ENCODE data around the gene PHLDA2. TPM values are rescaled to one million over a fixed set of nuclear protein-coding genes. Genes with fewer than 3 reads are reported as not detected.
A peak's percentile ranks its signal among the peaks of the same experiment; 100 is the strongest.

The PHLDA2 gene
- total and polyA plus RNA-seq, 2 of the 13 experiments (the other 11 are each of a cell fraction or from before 2014, with no cell fraction given), result 0.55 to 0.78 TPM

DNA sequence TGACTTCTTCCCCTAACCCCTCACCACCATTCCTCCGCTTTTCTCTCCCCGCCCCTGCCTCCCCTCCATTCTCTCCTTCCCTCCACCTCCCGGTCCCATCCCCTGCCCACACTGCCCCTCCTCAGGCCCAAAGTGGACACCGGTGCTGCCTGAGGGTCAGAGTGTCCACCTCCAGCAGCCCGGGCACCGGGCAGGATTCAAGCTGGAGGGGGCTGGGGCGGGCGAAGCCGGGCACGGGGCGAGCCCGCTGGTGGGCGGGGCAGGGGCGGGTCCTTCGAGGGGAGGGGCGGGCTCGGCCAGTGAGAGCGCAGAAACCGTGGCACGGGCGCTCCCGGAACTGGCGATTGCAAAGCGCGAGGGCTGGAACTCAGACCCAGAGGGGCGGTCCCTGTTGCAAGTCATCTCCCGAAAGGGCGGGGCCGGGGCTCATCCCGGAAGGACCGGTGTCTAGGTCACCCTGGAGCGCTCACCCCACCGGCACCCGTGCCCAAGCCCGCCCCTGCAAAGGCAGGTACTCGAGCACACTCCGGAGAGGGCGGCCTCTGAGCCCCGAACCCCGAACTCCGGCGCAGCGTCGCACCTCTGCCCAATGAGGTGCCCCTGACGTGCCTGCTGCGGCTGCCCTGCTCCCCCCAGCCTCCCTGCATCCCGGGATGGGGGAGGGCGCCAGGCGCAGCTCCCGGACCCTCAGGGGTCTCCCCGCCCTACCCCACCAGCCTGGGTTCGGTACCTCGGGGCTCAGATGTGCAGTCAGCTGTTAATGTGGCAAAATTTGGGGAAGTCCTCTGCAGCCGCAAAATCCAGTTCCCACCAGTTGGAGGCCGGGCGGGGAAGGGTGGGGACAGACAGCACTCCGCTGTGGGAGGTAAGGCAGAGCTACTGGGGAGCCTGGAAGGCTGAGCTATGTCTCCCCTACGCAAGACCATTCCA lies 27.1 kb downstream of the PHLDA2 start (continued):
- TF ChIP-seq ZNF724P (CRISPR knock-in tag; IDR thresholded peaks at IDR 0.05; ENCODE audit: borderline replicate concordance), result 0 out of 2 replicates have a peak, but pooled peaks have one; percentile 23
- 0 out of 2 replicates have a peak, but pooled peaks have one; percentile 19 for TF ChIP-seq HNRNPL (IDR thresholded peaks at IDR 0.05; ENCODE audit: low read depth, low read length)
- 0 out of 2 replicates have a peak, but pooled peaks have one; percentile 18 for TF ChIP-seq ZNF709 (CRISPR knock-in tag; IDR thresholded peaks at IDR 0.05)
- no peak for TF ChIP-seq ZNF17 (CRISPR knock-in tag; IDR thresholded peaks at IDR 0.05)
- TF ChIP-seq FOSL2 (CRISPR knock-in tag; IDR thresholded peaks at IDR 0.05), result peak; percentile 27
- peak; percentile 78; the same call in 1 of the 2 replicates for TF ChIP-seq PCBP1 (IDR thresholded peaks at IDR 0.05; ENCODE audit: borderline replicate concordance, low read depth, low read length)
- TF ChIP-seq ZNF747 (CRISPR knock-in tag; IDR thresholded peaks at IDR 0.05; ENCODE audit: borderline replicate concordance), result 0 out of 2 replicates have a peak, but pooled peaks have one; percentile 30
- peak; percentile 75; the same call in 1 of the 2 replicates for TF ChIP-seq ZNF788 (CRISPR knock-in tag; IDR thresholded peaks at IDR 0.05; ENCODE audit: borderline replicate concordance)
- TF ChIP-seq YEATS2 (CRISPR knock-in tag; IDR thresholded peaks at IDR 0.05; ENCODE audit: borderline replicate concordance), result no peak
- TF ChIP-seq GABPB1 (CRISPR knock-in tag; IDR thresholded peaks at IDR 0.05), result peak; percentile 75
- TF ChIP-seq ZNF678 (CRISPR knock-in tag; IDR thresholded peaks at IDR 0.05), result no peak
- no peak for TF ChIP-seq SRSF1 (optimal IDR thresholded peaks at IDR 0.05; ENCODE audit: low read depth, low read length)
- no peak for TF ChIP-seq KMT2A (CRISPR knock-in tag; IDR thresholded peaks at IDR 0.05)
- TF ChIP-seq TBX2 (CRISPR knock-in tag; IDR thresholded peaks at IDR 0.05; ENCODE audit: borderline replicate concordance), result peak; percentile 61
- TF ChIP-seq ZMYM4 (CRISPR knock-in tag; IDR thresholded peaks at IDR 0.05), result 0 out of 2 replicates have a peak, but pooled peaks have one; percentile 7
- TF ChIP-seq, protein P1, sequence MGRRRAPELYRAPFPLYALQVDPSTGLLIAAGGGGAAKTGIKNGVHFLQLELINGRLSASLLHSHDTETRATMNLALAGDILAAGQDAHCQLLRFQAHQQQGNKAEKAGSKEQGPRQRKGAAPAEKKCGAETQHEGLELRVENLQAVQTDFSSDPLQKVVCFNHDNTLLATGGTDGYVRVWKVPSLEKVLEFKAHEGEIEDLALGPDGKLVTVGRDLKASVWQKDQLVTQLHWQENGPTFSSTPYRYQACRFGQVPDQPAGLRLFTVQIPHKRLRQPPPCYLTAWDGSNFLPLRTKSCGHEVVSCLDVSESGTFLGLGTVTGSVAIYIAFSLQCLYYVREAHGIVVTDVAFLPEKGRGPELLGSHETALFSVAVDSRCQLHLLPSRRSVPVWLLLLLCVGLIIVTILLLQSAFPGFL (CRISPR knock-in tag; IDR thresholded peaks at IDR 0.05), result peak; percentile 36; the same call in 1 of the 2 replicates
- TF ChIP-seq ZSCAN31 (CRISPR knock-in tag; IDR thresholded peaks at IDR 0.05; ENCODE audit: low read depth), result peak; percentile 68; the same call in 1 of the 2 replicates
- TF ChIP-seq, protein P2, sequence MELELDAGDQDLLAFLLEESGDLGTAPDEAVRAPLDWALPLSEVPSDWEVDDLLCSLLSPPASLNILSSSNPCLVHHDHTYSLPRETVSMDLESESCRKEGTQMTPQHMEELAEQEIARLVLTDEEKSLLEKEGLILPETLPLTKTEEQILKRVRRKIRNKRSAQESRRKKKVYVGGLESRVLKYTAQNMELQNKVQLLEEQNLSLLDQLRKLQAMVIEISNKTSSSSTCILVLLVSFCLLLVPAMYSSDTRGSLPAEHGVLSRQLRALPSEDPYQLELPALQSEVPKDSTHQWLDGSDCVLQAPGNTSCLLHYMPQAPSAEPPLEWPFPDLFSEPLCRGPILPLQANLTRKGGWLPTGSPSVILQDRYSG (CRISPR knock-in tag; IDR thresholded peaks at IDR 0.05), result 0 out of 2 replicates have a peak, but pooled peaks have one; percentile 41
- TF ChIP-seq, protein P3, sequence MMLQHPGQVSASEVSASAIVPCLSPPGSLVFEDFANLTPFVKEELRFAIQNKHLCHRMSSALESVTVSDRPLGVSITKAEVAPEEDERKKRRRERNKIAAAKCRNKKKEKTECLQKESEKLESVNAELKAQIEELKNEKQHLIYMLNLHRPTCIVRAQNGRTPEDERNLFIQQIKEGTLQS (CRISPR knock-in tag; IDR thresholded peaks at IDR 0.05), result 0 out of 2 replicates have a peak, but pooled peaks have one; percentile 6
- peak; percentile 47; the same call in 1 of the 2 replicates for TF ChIP-seq NFYB (CRISPR knock-in tag; IDR thresholded peaks at IDR 0.05)
- no peak for TF ChIP-seq ZEB1 (IDR thresholded peaks at IDR 0.05; ENCODE audit: insufficient replicate concordance, low read depth)
- no peak for TF ChIP-seq ZNF432 (CRISPR knock-in tag; IDR thresholded peaks at IDR 0.05; ENCODE audit: borderline replicate concordance)
- TF ChIP-seq ZFP36L2 (CRISPR knock-in tag; IDR thresholded peaks at IDR 0.05), result no peak
- TF ChIP-seq NFKB2 (CRISPR knock-in tag; IDR thresholded peaks at IDR 0.05; ENCODE audit: borderline replicate concordance), result 0 out of 2 replicates have a peak, but pooled peaks have one; percentile 5
- TF ChIP-seq RAD21 (CRISPR knock-in tag; IDR thresholded peaks at IDR 0.05), result peak; percentile 23; the same call in 1 of the 2 replicates

Measured in HepG2 (cell line).